OCI-LY3 (cell line): Measurements from ENCODE around the gene MACROD2.

Experiments
- CTCF ChIP-seq: fragments of 200-600, 300-600 bp; sonication (generic); IDR thresholded peaks from 2 replicates; pipeline ENCODE4 v1.5.1; 2014; ENCODE audit warnings: antibody characterized with exemption, low read length, low read depth
- EZH2phosphoT487 ChIP-seq: fragments of 200-600 bp; shearing (Covaris generic); IDR thresholded peaks from 2 replicates; pipeline ENCODE4 v1.6.1; 2018; ENCODE audit warnings: antibody characterized with exemption, mixed run types, low read depth

- 0 out of 2 replicates have a peak, but pooled peaks have one; percentile 11 for TF ChIP-seq CTCF
- TF ChIP-seq EZH2phosphoT487, result no peak
These were observed 1764.3 kb downstream of the MACROD2 start for GRCh38 chr20:15759594-15759993.
